Endothelial cell of umbilical vein (primary cell): ENCODE measurements around the gene CARD10. TPM values are rescaled to one million over a fixed set of nuclear protein-coding genes. Genes with fewer than 3 reads are reported as not detected.

Source experiments
- BruUV-seq: library from RNA; stranded (reverse); fragments of 400-500 nt; replicated peaks from 2 replicates; lab custom pipeline; 2021; lab: Mats Ljungman, UMichigan
- CTCF ChIA-PET: fragments of 300-600, 350-600 bp; sonication (Branson Sonifier 250); formaldehyde crosslinking; loops from one replicate; lab custom pipeline; 2021; ENCODE audit warnings: antibody characterized with exemption, inconsistent platforms; lab: Charles Lee
- POLR2A ChIA-PET: fragments of 300-600, 350-600 bp; sonication (Branson Sonifier 250); formaldehyde crosslinking; loops from one replicate; lab custom pipeline; 2021; ENCODE audit warnings: antibody characterized with exemption, inconsistent platforms; lab: Charles Lee
- DNase-seq: peaks from one replicate; pipeline ENCODE4 v3.0.0-alpha.2; 2011; ENCODE audit warnings: low read depth, low spot score
- FAIRE-seq: peaks from 2 replicates; lab custom pipeline; 2011; peaks lifted over from hg19 to GRCh38; lab: Jason Lieb, UNC
- H2AFZ ChIP-seq: 2 replicates; pipeline ENCODE4 v1.6.0; 2012; ENCODE audit warnings: low read depth, low read length, control low read depth, inconsistent platforms
- H3K27ac ChIP-seq: 2 replicates; pipeline ENCODE4 v1.5.1; 2011; ENCODE audit warnings: low read depth, mild to moderate bottlenecking, control low read depth, low read length, moderate library complexity; ENCODE audit not compliant: insufficient read depth
- H3K27me3 ChIP-seq, 2 experiments: 2 replicates each; pipeline versions ENCODE4 v1.6.0 to v1.6.1; 2011; ENCODE audit warnings: low read length in 2 of 2, mixed read lengths in 1 of 2; ENCODE audit not compliant: control insufficient read depth in 2 of 2, insufficient read depth in 2 of 2
- H3K36me3 ChIP-seq, 2 experiments: 2 replicates in 1 of 2; 3 replicates in 1 of 2; pipeline ENCODE4 v1.5.1; 2011; ENCODE audit warnings: low read length in 2 of 2, mild to moderate bottlenecking in 1 of 2, moderate library complexity in 1 of 2; ENCODE audit not compliant: control insufficient read depth in 2 of 2, insufficient read depth in 2 of 2; ENCODE audit errors: extremely low read depth in 1 of 2
- H3K4me1 ChIP-seq: 3 replicates; pipeline ENCODE4 v1.5.1; 2011; ENCODE audit warnings: mild to moderate bottlenecking, low read length; ENCODE audit not compliant: control insufficient read depth, insufficient read depth; ENCODE audit errors: extremely low read depth
- H3K4me2 ChIP-seq: 2 replicates; pipeline ENCODE4 v1.6.1; 2011; ENCODE audit warnings: low read length, control low read depth, mixed read lengths; ENCODE audit not compliant: insufficient read depth
- H3K4me3 ChIP-seq, 3 experiments: fragments of 200-600 bp in 1 of 3; sonication (generic), shearing (Covaris generic) in 1 of 3; replicated peaks in 1 of 3; 2 replicates each; pipeline ENCODE4 v1.5.1; 2011 to 2016; ENCODE audit warnings: control low read depth in 3 of 3, low read length in 3 of 3, mild to moderate bottlenecking in 2 of 3, inconsistent platforms in 1 of 3, low read depth in 1 of 3, moderate library complexity in 1 of 3; ENCODE audit not compliant: insufficient read depth in 1 of 3
- H3K79me2 ChIP-seq: 2 replicates; pipeline ENCODE4 v1.6.0; 2012; ENCODE audit warnings: low read length, inconsistent platforms; ENCODE audit not compliant: control insufficient read depth, insufficient read depth
- H3K9ac ChIP-seq: replicated peaks from 2 replicates; pipeline ENCODE3; 2011; ENCODE audit warnings: low read length, control low read depth; ENCODE audit not compliant: insufficient read depth; ENCODE audit errors: extremely low read depth
- H3K9me1 ChIP-seq: replicated peaks from 3 replicates; pipeline ENCODE4 v1.6.0; 2011; ENCODE audit warnings: mild to moderate bottlenecking, low read length; ENCODE audit not compliant: control insufficient read depth, insufficient read depth; ENCODE audit errors: extremely low read depth
- H3K9me3 ChIP-seq: replicated peaks from 2 replicates; pipeline ENCODE4 v1.5.1; 2012; ENCODE audit warnings: low read length, inconsistent platforms; ENCODE audit not compliant: control insufficient read depth, insufficient read depth
- H4K20me1 ChIP-seq: replicated peaks from 2 replicates; pipeline ENCODE3; 2011; ENCODE audit warnings: mild to moderate bottlenecking, low read length; ENCODE audit not compliant: control insufficient read depth, insufficient read depth; ENCODE audit errors: extremely low read depth
- EZH2 ChIP-seq: IDR thresholded peaks from 2 replicates; pipeline ENCODE4 v1.6.1; 2012; ENCODE audit warnings: borderline replicate concordance, low read depth, mild to moderate bottlenecking, moderate library complexity, low read length, inconsistent platforms; ENCODE audit not compliant: severe bottlenecking
- GATA2 ChIP-seq: IDR thresholded peaks from 2 replicates; pipeline ENCODE4 v1.7.0; 2011; ENCODE audit warnings: low read depth, mild to moderate bottlenecking, moderate library complexity, mixed read lengths, low read length; ENCODE audit not compliant: insufficient read length, insufficient read depth
- JUN ChIP-seq: IDR thresholded peaks from 2 replicates; pipeline ENCODE4 v1.6.1; 2011; ENCODE audit warnings: borderline replicate concordance, low read depth; ENCODE audit not compliant: insufficient read length, insufficient read depth
- MYC ChIP-seq: IDR thresholded peaks from one replicate; pipeline ENCODE4 v1.6.1; 2011; ENCODE audit warnings: mild to moderate bottlenecking, low read depth, low read length
- dilution Hi-C: fragments of 300-500 bp; cut with MboI; formaldehyde crosslinking; loops from one replicate; pipeline ENCODE4 v1.15.0; 2019; ENCODE audit warnings: low sequenced_read_pairs; ENCODE audit not compliant: extremely low pct_ligation_motif_present
- intact Hi-C: fragments of 100-400 bp; cut with micrococcal nuclease; formaldehyde crosslinking; loops from one replicate; pipeline ENCODE4 v1.10.0; 2022
- polyA plus RNA-seq, 4 experiments: library from polyadenylated mRNA; depleted of rRNA in 3 of 4; stranded (reverse) in 3 of 4; unstranded in 1 of 4; fragments of >200 nt; gene quantifications; 2 replicates each; pipeline versions ENCODE4 v1.2.1 to v1.2.3, GENCODE V29; 2011 to 2012; ENCODE audit warnings: missing spikeins in 1 of 4
- total RNA-seq: library from RNA; stranded (reverse); gene quantifications from 2 replicates; pipeline ENCODE4 v1.2.3, GENCODE V29; 2021
- TF ChIP-seq, protein P1 (sequence below), 2 donors: IDR thresholded peaks; 1 replicate in 1 of 2; 2 replicates in 1 of 2; pipeline ENCODE4 v1.5.1; 2011; ENCODE audit warnings: low read length in 2 of 2, mild to moderate bottlenecking in 2 of 2, moderate library complexity in 2 of 2, control low read depth in 1 of 2, inconsistent platforms in 1 of 2, low read depth in 1 of 2; ENCODE audit not compliant: insufficient read depth in 1 of 2; ENCODE audit errors: extremely low read depth in 1 of 2

Gene CARD10
- total and polyA plus RNA-seq, 2 donors (not counting 3 experiments of a cell fraction or from before 2014, with no cell fraction given), result 36.1 to 39.5 TPM

DNA sequence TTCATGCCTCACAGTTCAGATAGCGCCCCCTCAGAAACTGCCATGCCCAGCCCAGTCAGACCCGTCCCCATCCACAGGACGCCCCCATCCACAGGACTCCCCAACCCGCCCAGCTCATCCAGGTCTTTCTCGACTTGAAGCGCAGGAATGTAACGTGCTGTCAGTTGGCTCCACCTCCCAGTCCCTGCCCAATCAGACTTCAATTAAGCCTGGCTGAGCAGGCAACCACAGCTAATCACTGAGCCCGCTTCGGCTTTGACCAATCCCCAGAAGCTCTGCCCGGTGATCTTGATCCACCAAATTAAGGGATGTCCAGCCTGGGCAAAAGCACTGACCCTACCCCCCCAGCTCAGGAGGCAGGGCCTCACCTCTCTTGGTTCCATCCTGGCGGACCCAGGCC lies 22.6 kb downstream of the CARD10 start:
- Histone ChIP-seq H3K27ac (peak overlapping the region; percentile 77), H3K9me3 (no peaks in the 10 kb centered on the region), H3K79me2 (no peaks in the 10 kb centered on the region), H3K36me3 (peaks cover 0 to 29% of the 10 kb centered on the region in 2 experiments), H3K9ac (peak overlapping the region; percentile 2), H2AFZ (no peak overlapping the region), H3K4me2 (no peak overlapping the region), H3K27me3 (no peaks in the 10 kb centered on the region), H3K9me1 (no peaks in the 10 kb centered on the region), H3K4me3 (no peak overlapping the region), H4K20me1 (no peaks in the 10 kb centered on the region), H3K4me1 (peaks cover 39% of the 10 kb centered on the region)
- FAIRE-seq, result no peak
- dilution Hi-C loops (no loop called here), intact Hi-C loops (loop anchor here (1.0 kb wide), 1 partner anchor 10 kb away; the partner anchor contains the start of gene MFNG)
- no TSS peak for BruUV-seq
- CTCF ChIA-PET, result interaction anchor here (0.8 to 1.7 kb wide), 3 partner anchors 10 to 96 kb away, joined by 3 to 6 read pairs (median 5); partner anchors contain the start of gene MFNG
- DNase-seq, result no peak
- POLR2A ChIA-PET, result interaction anchor here (1.0 kb wide), 1 partner anchor 10 kb away, joined by 3 read pairs; no protein-coding TSS in a partner anchor
- no peak for TF ChIP-seq GATA2
- TF ChIP-seq, protein P1, sequence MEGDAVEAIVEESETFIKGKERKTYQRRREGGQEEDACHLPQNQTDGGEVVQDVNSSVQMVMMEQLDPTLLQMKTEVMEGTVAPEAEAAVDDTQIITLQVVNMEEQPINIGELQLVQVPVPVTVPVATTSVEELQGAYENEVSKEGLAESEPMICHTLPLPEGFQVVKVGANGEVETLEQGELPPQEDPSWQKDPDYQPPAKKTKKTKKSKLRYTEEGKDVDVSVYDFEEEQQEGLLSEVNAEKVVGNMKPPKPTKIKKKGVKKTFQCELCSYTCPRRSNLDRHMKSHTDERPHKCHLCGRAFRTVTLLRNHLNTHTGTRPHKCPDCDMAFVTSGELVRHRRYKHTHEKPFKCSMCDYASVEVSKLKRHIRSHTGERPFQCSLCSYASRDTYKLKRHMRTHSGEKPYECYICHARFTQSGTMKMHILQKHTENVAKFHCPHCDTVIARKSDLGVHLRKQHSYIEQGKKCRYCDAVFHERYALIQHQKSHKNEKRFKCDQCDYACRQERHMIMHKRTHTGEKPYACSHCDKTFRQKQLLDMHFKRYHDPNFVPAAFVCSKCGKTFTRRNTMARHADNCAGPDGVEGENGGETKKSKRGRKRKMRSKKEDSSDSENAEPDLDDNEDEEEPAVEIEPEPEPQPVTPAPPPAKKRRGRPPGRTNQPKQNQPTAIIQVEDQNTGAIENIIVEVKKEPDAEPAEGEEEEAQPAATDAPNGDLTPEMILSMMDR (IDR thresholded peaks at IDR 0.05; ENCODE audit: extremely low read depth in 1 of 2, insufficient read depth in 1 of 2, low read depth in 1 of 2, low read length in 2 of 2), result no peak
- no peak for TF ChIP-seq MYC
- TF ChIP-seq EZH2, result no peak
- TF ChIP-seq JUN, result no peak
